HL-60 (cell line): ENCODE measurements around the gene TRERF1.

Experiments used
- GABPA ChIP-seq: IDR thresholded peaks from 2 replicates; pipeline ENCODE4 v1.6.1; 2012; ENCODE audit warnings: low read depth
- TF ChIP-seq, protein P1 (sequence below): IDR thresholded peaks from one replicate; pipeline ENCODE4 v1.5.1; 2011; ENCODE audit warnings: low read length, control low read depth, inconsistent platforms; ENCODE audit not compliant: insufficient read depth
- TF ChIP-seq, protein P2 (sequence below): IDR thresholded peaks from 2 replicates; pipeline ENCODE4 v1.6.1; 2012; ENCODE audit warnings: low read depth; ENCODE audit not compliant: insufficient replicate concordance

- TF ChIP-seq, protein P1, sequence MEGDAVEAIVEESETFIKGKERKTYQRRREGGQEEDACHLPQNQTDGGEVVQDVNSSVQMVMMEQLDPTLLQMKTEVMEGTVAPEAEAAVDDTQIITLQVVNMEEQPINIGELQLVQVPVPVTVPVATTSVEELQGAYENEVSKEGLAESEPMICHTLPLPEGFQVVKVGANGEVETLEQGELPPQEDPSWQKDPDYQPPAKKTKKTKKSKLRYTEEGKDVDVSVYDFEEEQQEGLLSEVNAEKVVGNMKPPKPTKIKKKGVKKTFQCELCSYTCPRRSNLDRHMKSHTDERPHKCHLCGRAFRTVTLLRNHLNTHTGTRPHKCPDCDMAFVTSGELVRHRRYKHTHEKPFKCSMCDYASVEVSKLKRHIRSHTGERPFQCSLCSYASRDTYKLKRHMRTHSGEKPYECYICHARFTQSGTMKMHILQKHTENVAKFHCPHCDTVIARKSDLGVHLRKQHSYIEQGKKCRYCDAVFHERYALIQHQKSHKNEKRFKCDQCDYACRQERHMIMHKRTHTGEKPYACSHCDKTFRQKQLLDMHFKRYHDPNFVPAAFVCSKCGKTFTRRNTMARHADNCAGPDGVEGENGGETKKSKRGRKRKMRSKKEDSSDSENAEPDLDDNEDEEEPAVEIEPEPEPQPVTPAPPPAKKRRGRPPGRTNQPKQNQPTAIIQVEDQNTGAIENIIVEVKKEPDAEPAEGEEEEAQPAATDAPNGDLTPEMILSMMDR: no peak
- TF ChIP-seq, protein P2, sequence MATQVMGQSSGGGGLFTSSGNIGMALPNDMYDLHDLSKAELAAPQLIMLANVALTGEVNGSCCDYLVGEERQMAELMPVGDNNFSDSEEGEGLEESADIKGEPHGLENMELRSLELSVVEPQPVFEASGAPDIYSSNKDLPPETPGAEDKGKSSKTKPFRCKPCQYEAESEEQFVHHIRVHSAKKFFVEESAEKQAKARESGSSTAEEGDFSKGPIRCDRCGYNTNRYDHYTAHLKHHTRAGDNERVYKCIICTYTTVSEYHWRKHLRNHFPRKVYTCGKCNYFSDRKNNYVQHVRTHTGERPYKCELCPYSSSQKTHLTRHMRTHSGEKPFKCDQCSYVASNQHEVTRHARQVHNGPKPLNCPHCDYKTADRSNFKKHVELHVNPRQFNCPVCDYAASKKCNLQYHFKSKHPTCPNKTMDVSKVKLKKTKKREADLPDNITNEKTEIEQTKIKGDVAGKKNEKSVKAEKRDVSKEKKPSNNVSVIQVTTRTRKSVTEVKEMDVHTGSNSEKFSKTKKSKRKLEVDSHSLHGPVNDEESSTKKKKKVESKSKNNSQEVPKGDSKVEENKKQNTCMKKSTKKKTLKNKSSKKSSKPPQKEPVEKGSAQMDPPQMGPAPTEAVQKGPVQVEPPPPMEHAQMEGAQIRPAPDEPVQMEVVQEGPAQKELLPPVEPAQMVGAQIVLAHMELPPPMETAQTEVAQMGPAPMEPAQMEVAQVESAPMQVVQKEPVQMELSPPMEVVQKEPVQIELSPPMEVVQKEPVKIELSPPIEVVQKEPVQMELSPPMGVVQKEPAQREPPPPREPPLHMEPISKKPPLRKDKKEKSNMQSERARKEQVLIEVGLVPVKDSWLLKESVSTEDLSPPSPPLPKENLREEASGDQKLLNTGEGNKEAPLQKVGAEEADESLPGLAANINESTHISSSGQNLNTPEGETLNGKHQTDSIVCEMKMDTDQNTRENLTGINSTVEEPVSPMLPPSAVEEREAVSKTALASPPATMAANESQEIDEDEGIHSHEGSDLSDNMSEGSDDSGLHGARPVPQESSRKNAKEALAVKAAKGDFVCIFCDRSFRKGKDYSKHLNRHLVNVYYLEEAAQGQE: no peak
- TF ChIP-seq GABPA: no peak
Measured at GRCh38 chr6:42366011-42366705, 85.6 kb downstream of the TRERF1 start.
